Ectodermal cell (in vitro differentiated cells): ENCODE results near the gene RNF144B.

Experiments used
- H3K27ac ChIP-seq: 2 replicates; pipeline ENCODE4 v1.7.0; 2013; ENCODE audit warnings: mild to moderate bottlenecking, low read depth, low read length; ENCODE audit not compliant: insufficient read depth, poor library complexity, severe bottlenecking
- H3K27me3 ChIP-seq: 2 replicates; pipeline ENCODE4 v1.7.0; 2013; ENCODE audit warnings: mild to moderate bottlenecking, low read length; ENCODE audit not compliant: insufficient read depth, control insufficient read depth, poor library complexity, severe bottlenecking
- H3K36me3 ChIP-seq: one replicate; pipeline ENCODE4 v1.7.0; 2013; ENCODE audit warnings: low read length; ENCODE audit not compliant: control insufficient read depth, insufficient read depth
- H3K4me1 ChIP-seq: one replicate; pipeline ENCODE4 v1.7.0; 2013; ENCODE audit warnings: low read length; ENCODE audit not compliant: control insufficient read depth, insufficient read depth
- H3K4me3 ChIP-seq: 2 replicates; pipeline ENCODE4 v1.7.0; 2013; ENCODE audit warnings: low read depth, low read length, control low read depth; ENCODE audit not compliant: insufficient read depth
- H3K9me3 ChIP-seq: 2 replicates; pipeline ENCODE4 v1.7.0; 2013; ENCODE audit warnings: mild to moderate bottlenecking, low read length, moderate library complexity; ENCODE audit not compliant: control insufficient read depth
- WGBS, 2 experiments: methylation state at CpG; one replicate each; pipeline ENCODE4 v1.1.7; 2013; ENCODE audit warnings: missing lambda C conversion rate in 2 of 2; 5-methylcytosine and 5-hydroxymethylcytosine counted together

Gene RNF144B

GRCh38 chr6:18471232-18471964, 84.2 kb downstream of the RNF144B start:
- no peaks in the 10 kb centered on the region for H3K9me3 ChIP-seq
- H3K4me3 ChIP-seq = no peak overlapping the region
- H3K36me3 ChIP-seq = no peaks in the 10 kb centered on the region
- WGBS, 2 experiments = 84 to 87% methylated on average over 15 of the region's 15 CpGs
- no peaks in the 10 kb centered on the region for H3K4me1 ChIP-seq
- H3K27me3 ChIP-seq = no peaks in the 10 kb centered on the region
- H3K27ac ChIP-seq = no peak overlapping the region

- no peaks in the 10 kb centered on the region for H3K9me3 ChIP-seq
- H3K27me3 ChIP-seq = no peaks in the 10 kb centered on the region
- no peak overlapping the region for H3K27ac ChIP-seq
- no peaks in the 10 kb centered on the region for H3K4me1 ChIP-seq
- no peak overlapping the region for H3K4me3 ChIP-seq
- no peaks in the 10 kb centered on the region for H3K36me3 ChIP-seq
- whole genome bisulfite sequencing, 2 experiments = 73 to 92% methylated on average over 1 to 2 of the region's 2 CpGs
These were observed 85.8 kb downstream of the RNF144B start for GRCh38 chr6:18472941-18473340.

GRCh38 chr6:18473755-18474154, 86.6 kb downstream of the RNF144B start:
- no peaks in the 10 kb centered on the region for H3K36me3 ChIP-seq
- no peak overlapping the region for H3K27ac ChIP-seq
- 96 to 100% methylated on average over 2 of the region's 2 CpGs for WGBS, 2 experiments
- H3K9me3 ChIP-seq = no peaks in the 10 kb centered on the region
- no peak overlapping the region for H3K4me3 ChIP-seq
- H3K27me3 ChIP-seq = no peaks in the 10 kb centered on the region
- no peaks in the 10 kb centered on the region for H3K4me1 ChIP-seq

GRCh38 chr6:18477301-18477941, 90.3 kb downstream of the RNF144B start:
- no peak overlapping the region for H3K4me3 ChIP-seq
- H3K27ac ChIP-seq = no peak overlapping the region
- no peaks in the 10 kb centered on the region for H3K9me3 ChIP-seq
- no peaks in the 10 kb centered on the region for H3K27me3 ChIP-seq
- H3K4me1 ChIP-seq = no peaks in the 10 kb centered on the region
- H3K36me3 ChIP-seq = no peaks in the 10 kb centered on the region
- 86 to 95% methylated on average over 1 of the region's 2 CpGs for WGBS, 2 experiments

- 57% methylated on average over 1 of the region's 1 CpG; no CpG with 5 or more reads in 1 of the 2 experiments for WGBS, 2 experiments
- Histone ChIP-seq H3K4me1 (no peaks in the 10 kb centered on the region), H3K9me3 (no peaks in the 10 kb centered on the region), H3K4me3 (no peak overlapping the region), H3K27me3 (no peaks in the 10 kb centered on the region), H3K36me3 (no peaks in the 10 kb centered on the region), H3K27ac (no peak overlapping the region)
These were observed 91.5 kb downstream of the RNF144B start for GRCh38 chr6:18478610-18479009.

GRCh38 chr6:18481870-18482269, 94.7 kb downstream of the RNF144B start:
- WGBS, 2 experiments = 83 to 94% methylated on average over 2 to 3 of the region's 3 CpGs
- H3K27me3 ChIP-seq = no peaks in the 10 kb centered on the region
- H3K4me3 ChIP-seq = no peak overlapping the region
- H3K27ac ChIP-seq = no peak overlapping the region
- no peaks in the 10 kb centered on the region for H3K4me1 ChIP-seq
- no peaks in the 10 kb centered on the region for H3K9me3 ChIP-seq
- H3K36me3 ChIP-seq = no peaks in the 10 kb centered on the region

GRCh38 chr6:18485660-18486435, 98.7 kb downstream of the RNF144B start:
- H3K4me3 ChIP-seq = no peak overlapping the region
- H3K27ac ChIP-seq = no peak overlapping the region
- no peaks in the 10 kb centered on the region for H3K4me1 ChIP-seq
- H3K27me3 ChIP-seq = no peaks in the 10 kb centered on the region
- H3K9me3 ChIP-seq = no peaks in the 10 kb centered on the region
- H3K36me3 ChIP-seq = no peaks in the 10 kb centered on the region
- WGBS, 2 experiments = 95 to 96% methylated on average over 2 of the region's 3 CpGs

GRCh38 chr6:18488004-18488403, 100.9 kb downstream of the RNF144B start:
- H3K36me3 ChIP-seq = no peaks in the 10 kb centered on the region
- 94 to 100% methylated on average over 1 of the region's 2 CpGs for WGBS, 2 experiments

GRCh38 chr6:18488526-18489270, 101.5 kb downstream of the RNF144B start:
- H3K27ac ChIP-seq = no peak overlapping the region

More at GRCh38 chr6:18488004-18488403, 100.9 kb downstream of the RNF144B start:
- H3K27me3 ChIP-seq = no peaks in the 10 kb centered on the region
- no peaks in the 10 kb centered on the region for H3K4me1 ChIP-seq
- no peak overlapping the region for H3K27ac ChIP-seq
- no peaks in the 10 kb centered on the region for H3K9me3 ChIP-seq
- no peak overlapping the region for H3K4me3 ChIP-seq

More at GRCh38 chr6:18488526-18489270, 101.5 kb downstream of the RNF144B start:
- H3K4me1 ChIP-seq = no peaks in the 10 kb centered on the region
- H3K9me3 ChIP-seq = no peaks in the 10 kb centered on the region
- 91% methylated on average over 5 of the region's 5 CpGs for WGBS, 2 experiments
- no peak overlapping the region for H3K4me3 ChIP-seq
- H3K36me3 ChIP-seq = no peaks in the 10 kb centered on the region
- H3K27me3 ChIP-seq = no peaks in the 10 kb centered on the region
